ENCODE results near the gene BRD1.

- no peak for TF ChIP-seq CTCF (IDR thresholded peaks at IDR 0.05)
- TF ChIP-seq POLR2A (IDR thresholded peaks at IDR 0.05): no peak
Observed at GRCh38 chr22:49799431-49800075, 28.1 kb downstream of the BRD1 start.

All from uterus (tissue), 2 donors.